ENCODE results near the gene LGI1. TPM values are rescaled to one million over a fixed set of nuclear protein-coding genes. Genes with fewer than 3 reads are reported as not detected.

Gene LGI1
- polyA plus RNA-seq, 3 donors = 0.03 TPM; not detected in 2

- H3K27me3 ChIP-seq (ENCODE audit: control insufficient read depth in 2 of 2, insufficient read depth in 2 of 2, low read length in 2 of 2) = no peaks in the 10 kb centered on the region
- no peak for DNase-seq
- H3K9me3 ChIP-seq (replicated peaks in 1 of 2; ENCODE audit: control insufficient read depth in 1 of 2, insufficient read depth in 1 of 2, low read length in 2 of 2) = no peaks in the 10 kb centered on the region
Observed at GRCh38 chr10:93790439-93790838, 32.7 kb downstream of the LGI1 start.

GRCh38 chr10:93796167-93796566 lies 38.4 kb downstream of the LGI1 start:
- H3K4me3 ChIP-seq (replicated peaks in 1 of 3; ENCODE audit: low read depth in 2 of 3, low read length in 3 of 3) = no peak overlapping the region
- no peak overlapping the region for H2AFZ ChIP-seq (ENCODE audit: insufficient read depth, low read depth, low read length, poor library complexity, severe bottlenecking)
- H3K79me2 ChIP-seq (ENCODE audit: insufficient read depth, low read length) = no peaks in the 10 kb centered on the region
- H3K9me3 ChIP-seq (replicated peaks in 1 of 2; ENCODE audit: control insufficient read depth in 1 of 2, insufficient read depth in 1 of 2, low read length in 2 of 2) = no peaks in the 10 kb centered on the region
- H3K36me3 Mint-ChIP-seq = no peaks in the 10 kb centered on the region
- peaks cover 1 to 3% (median 2%) of the 10 kb centered on the region in 3 donors for H3K27me3 Mint-ChIP-seq (ENCODE audit: low read depth in 3 of 3)
- no peak overlapping the region for H3K4me3 Mint-ChIP-seq
- intact Hi-C loops (cut with micrococcal nuclease) = no loop called here
- H3K9me3 Mint-ChIP-seq = peaks cover 0 to 2% (median 0%) of the 10 kb centered on the region in 7 donors
- no peak overlapping the region for H3K27ac Mint-ChIP-seq
- no peaks in the 10 kb centered on the region for H3K4me1 Mint-ChIP-seq
- H3K27ac ChIP-seq (ENCODE audit: low read depth in 1 of 2, low read length in 2 of 2) = no peak overlapping the region
- no CpG with 5 or more reads among the region's 2 CpGs for WGBS (ENCODE audit: insufficient coverage)
- H3K36me3 ChIP-seq (replicated peaks in 1 of 2; ENCODE audit: control insufficient read depth in 1 of 2, insufficient read depth in 2 of 2, low read length in 2 of 2) = no peaks in the 10 kb centered on the region
- no peaks in the 10 kb centered on the region for H3K27me3 ChIP-seq (ENCODE audit: control insufficient read depth in 2 of 2, insufficient read depth in 2 of 2, low read length in 2 of 2)
- no peak for DNase-seq
- H4K20me1 ChIP-seq (ENCODE audit: insufficient read depth, low read length) = no peaks in the 10 kb centered on the region
- no peak overlapping the region for H3K9ac ChIP-seq (ENCODE audit: insufficient read depth, low read length, poor library complexity, severe bottlenecking)
- no peak for TF ChIP-seq CTCF (IDR thresholded peaks at IDR 0.05)
- H3K4me1 ChIP-seq (ENCODE audit: control insufficient read depth in 1 of 2, insufficient read depth in 2 of 2, low read length in 2 of 2) = no peaks in the 10 kb centered on the region
- H3K4me2 ChIP-seq (replicated peaks; ENCODE audit: extremely low read depth, low read length, poor library complexity, severe bottlenecking) = no peak overlapping the region

More at GRCh38 chr10:93790439-93790838, 32.7 kb downstream of the LGI1 start:
- Histone ChIP-seq H3K4me2 (replicated peaks; ENCODE audit: extremely low read depth, low read length, poor library complexity, severe bottlenecking) (no peak overlapping the region), H3K4me1 (ENCODE audit: control insufficient read depth in 1 of 2, insufficient read depth in 2 of 2, low read length in 2 of 2) (no peaks in the 10 kb centered on the region), H3K4me3 (replicated peaks in 1 of 3; ENCODE audit: low read depth in 2 of 3, low read length in 3 of 3) (no peak overlapping the region), H3K27ac (ENCODE audit: low read depth in 1 of 2, low read length in 2 of 2) (no peak overlapping the region), H4K20me1 (ENCODE audit: insufficient read depth, low read length) (no peaks in the 10 kb centered on the region), H3K9ac (ENCODE audit: insufficient read depth, low read length, poor library complexity, severe bottlenecking) (no peak overlapping the region), H3K36me3 (replicated peaks in 1 of 2; ENCODE audit: control insufficient read depth in 1 of 2, insufficient read depth in 2 of 2, low read length in 2 of 2) (no peaks in the 10 kb centered on the region), H3K79me2 (ENCODE audit: insufficient read depth, low read length) (no peaks in the 10 kb centered on the region), H2AFZ (ENCODE audit: insufficient read depth, low read depth, low read length, poor library complexity, severe bottlenecking) (no peak overlapping the region)
- H3K9me3 Mint-ChIP-seq = peaks cover 0 to 2% (median 0%) of the 10 kb centered on the region in 7 donors
- peaks cover 4 to 12% (median 9%) of the 10 kb centered on the region in 3 donors for H3K27me3 Mint-ChIP-seq (ENCODE audit: low read depth in 3 of 3)
- no peak for TF ChIP-seq CTCF (IDR thresholded peaks at IDR 0.05)
- H3K4me3 Mint-ChIP-seq = peak overlapping the region in 1 of 2 donors; percentile 46
- H3K36me3 Mint-ChIP-seq = no peaks in the 10 kb centered on the region
- intact Hi-C loops (cut with micrococcal nuclease) = no loop called here
- H3K27ac Mint-ChIP-seq = no peak overlapping the region
- 92% methylated on average over 2 of the region's 3 CpGs for WGBS (ENCODE audit: insufficient coverage)
- H3K4me1 Mint-ChIP-seq = no peaks in the 10 kb centered on the region

Measured in CD14-positive monocyte (primary cell).